ENCODE data around the gene SRA1. TPM values are rescaled to one million over a fixed set of nuclear protein-coding genes. Genes with fewer than 3 reads are reported as not detected.

SRA1 gene
- total and polyA plus RNA-seq, 9 of the 15 experiments (the other 6 are each of a cell fraction or from before 2014, with no cell fraction given): 24.1 to 47.4 (median 41.3) TPM

DNA sequence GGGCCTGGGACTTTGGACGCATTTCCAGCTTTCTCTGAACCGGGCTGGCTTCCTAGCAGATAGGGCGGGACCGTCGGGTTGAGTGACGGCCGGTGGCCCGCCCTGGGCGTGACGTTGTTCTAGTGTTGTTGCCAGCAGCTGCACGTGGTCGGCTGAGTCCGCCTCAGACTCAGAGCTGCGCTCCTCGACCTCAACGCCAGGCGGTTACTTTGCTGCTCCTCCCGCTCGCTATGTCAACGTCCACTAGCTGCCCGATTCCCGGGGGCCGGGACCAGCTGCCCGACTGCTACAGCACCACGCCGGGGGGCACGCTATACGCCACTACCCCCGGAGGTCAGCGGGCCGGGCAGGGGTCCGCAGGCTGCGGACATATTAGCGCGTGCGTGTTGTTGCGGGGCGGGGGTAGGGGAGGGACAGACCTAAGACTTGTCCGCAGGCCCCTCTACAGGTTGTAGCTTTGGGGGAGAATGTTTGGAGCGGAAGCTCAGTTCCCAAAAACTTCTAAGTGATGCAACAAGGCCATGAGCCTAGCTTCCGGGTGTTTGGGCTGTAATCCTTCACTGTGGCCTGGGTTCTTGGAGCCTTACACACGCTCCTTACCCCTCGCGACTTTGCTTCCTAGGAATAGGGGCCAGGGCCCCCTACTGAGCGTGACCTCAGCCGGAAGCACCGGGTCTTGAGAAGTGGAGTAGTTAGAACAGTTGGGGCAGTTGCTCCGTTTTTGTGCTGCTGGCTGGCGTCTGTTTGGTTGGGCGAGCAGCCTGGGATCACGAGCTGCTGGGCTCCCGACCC is 9.6 kb downstream of the SRA1 start, which contains the start of gene EIF4EBP3 (continued):
- TF ChIP-seq, protein P1, sequence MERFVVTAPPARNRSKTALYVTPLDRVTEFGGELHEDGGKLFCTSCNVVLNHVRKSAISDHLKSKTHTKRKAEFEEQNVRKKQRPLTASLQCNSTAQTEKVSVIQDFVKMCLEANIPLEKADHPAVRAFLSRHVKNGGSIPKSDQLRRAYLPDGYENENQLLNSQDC (CRISPR knock-in tag; IDR thresholded peaks at IDR 0.05): no peak
- no peak for TF ChIP-seq NR4A1 (CRISPR knock-in tag; IDR thresholded peaks at IDR 0.05)
- TF ChIP-seq NR4A1 (tag; IDR thresholded peaks at IDR 0.05): 0 out of 2 replicates have a peak, but pooled peaks have one; percentile 30
- no peak for TF ChIP-seq BCOR (IDR thresholded peaks at IDR 0.05)
- peak; percentile 43; the same call in 1 of the 2 replicates for TF ChIP-seq GABPA (tag; conservative IDR thresholded peaks at IDR 0.05; ENCODE audit: low read depth)
- TF ChIP-seq, protein P2, sequence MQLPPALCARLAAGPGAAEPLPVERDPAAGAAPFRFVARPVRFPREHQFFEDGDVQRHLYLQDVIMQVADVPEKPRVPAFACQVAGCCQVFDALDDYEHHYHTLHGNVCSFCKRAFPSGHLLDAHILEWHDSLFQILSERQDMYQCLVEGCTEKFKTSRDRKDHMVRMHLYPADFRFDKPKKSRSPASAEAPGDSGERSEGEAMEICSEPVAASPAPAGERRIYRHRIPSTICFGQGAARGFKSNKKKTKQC (CRISPR knock-in tag; IDR thresholded peaks at IDR 0.05): no peak
- TF ChIP-seq SMARCA4 (IDR thresholded peaks at IDR 0.05): no peak
- peak; percentile 81 for TF ChIP-seq CREB1 (IDR thresholded peaks at IDR 0.05)
- peak; percentile 90 for TF ChIP-seq CREB1 (CRISPR knock-in tag; IDR thresholded peaks at IDR 0.05)
- peak; percentile 98 to 99 for TF ChIP-seq FOXK2 (conservative IDR thresholded peaks at IDR 0.05 in 1 of 2, IDR thresholded peaks at IDR 0.05 in 1 of 2; ENCODE audit: low read depth in 2 of 2)
- TF ChIP-seq ELF4 (CRISPR knock-in tag; IDR thresholded peaks at IDR 0.05): 0 out of 2 replicates have a peak, but pooled peaks have one; percentile 32
- peak; percentile 81 for TF ChIP-seq DMBX1 (CRISPR knock-in tag; IDR thresholded peaks at IDR 0.05; ENCODE audit: borderline replicate concordance)
- peak; percentile 61; the same call in 1 of the 2 replicates for TF ChIP-seq THRAP3 (IDR thresholded peaks at IDR 0.05; ENCODE audit: borderline replicate concordance)
- TF ChIP-seq, protein P3, sequence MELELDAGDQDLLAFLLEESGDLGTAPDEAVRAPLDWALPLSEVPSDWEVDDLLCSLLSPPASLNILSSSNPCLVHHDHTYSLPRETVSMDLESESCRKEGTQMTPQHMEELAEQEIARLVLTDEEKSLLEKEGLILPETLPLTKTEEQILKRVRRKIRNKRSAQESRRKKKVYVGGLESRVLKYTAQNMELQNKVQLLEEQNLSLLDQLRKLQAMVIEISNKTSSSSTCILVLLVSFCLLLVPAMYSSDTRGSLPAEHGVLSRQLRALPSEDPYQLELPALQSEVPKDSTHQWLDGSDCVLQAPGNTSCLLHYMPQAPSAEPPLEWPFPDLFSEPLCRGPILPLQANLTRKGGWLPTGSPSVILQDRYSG (tag; conservative IDR thresholded peaks at IDR 0.05; ENCODE audit: low read depth): 0 out of 2 replicates have a peak, but pooled peaks have one; percentile 30
- no peak for TF ChIP-seq ZKSCAN1 (IDR thresholded peaks at IDR 0.05; ENCODE audit: low read depth, low read length)
- peak; percentile 65 for TF ChIP-seq JUND (IDR thresholded peaks at IDR 0.05; ENCODE audit: borderline replicate concordance, low read depth, low read length)
- no peak; the same call in 2 of the 3 replicates for TF ChIP-seq JUND (tag; IDR thresholded peaks at IDR 0.05; ENCODE audit: borderline replicate concordance, low read depth, low read length)
- peak; percentile 37 to 88; a peak in 1 of 4 replicates for TF ChIP-seq SIN3A (IDR thresholded peaks at IDR 0.05; ENCODE audit: borderline replicate concordance in 2 of 2, control insufficient read depth in 1 of 2, low read depth in 2 of 2, low read length in 2 of 2)
- TF ChIP-seq BHLHE40 (IDR thresholded peaks at IDR 0.05; ENCODE audit: low read length): peak; percentile 85
- TF ChIP-seq SNRNP70 (optimal IDR thresholded peaks at IDR 0.05; ENCODE audit: low read depth, low read length): no peak
- TF ChIP-seq, protein P4, sequence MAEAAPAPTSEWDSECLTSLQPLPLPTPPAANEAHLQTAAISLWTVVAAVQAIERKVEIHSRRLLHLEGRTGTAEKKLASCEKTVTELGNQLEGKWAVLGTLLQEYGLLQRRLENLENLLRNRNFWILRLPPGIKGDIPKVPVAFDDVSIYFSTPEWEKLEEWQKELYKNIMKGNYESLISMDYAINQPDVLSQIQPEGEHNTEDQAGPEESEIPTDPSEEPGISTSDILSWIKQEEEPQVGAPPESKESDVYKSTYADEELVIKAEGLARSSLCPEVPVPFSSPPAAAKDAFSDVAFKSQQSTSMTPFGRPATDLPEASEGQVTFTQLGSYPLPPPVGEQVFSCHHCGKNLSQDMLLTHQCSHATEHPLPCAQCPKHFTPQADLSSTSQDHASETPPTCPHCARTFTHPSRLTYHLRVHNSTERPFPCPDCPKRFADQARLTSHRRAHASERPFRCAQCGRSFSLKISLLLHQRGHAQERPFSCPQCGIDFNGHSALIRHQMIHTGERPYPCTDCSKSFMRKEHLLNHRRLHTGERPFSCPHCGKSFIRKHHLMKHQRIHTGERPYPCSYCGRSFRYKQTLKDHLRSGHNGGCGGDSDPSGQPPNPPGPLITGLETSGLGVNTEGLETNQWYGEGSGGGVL (CRISPR knock-in tag; IDR thresholded peaks at IDR 0.05): no peak
- 0 out of 2 replicates have a peak, but pooled peaks have one; percentile 64 for TF ChIP-seq SMAD3 (CRISPR knock-in tag; conservative IDR thresholded peaks at IDR 0.05)
